Measurements from ENCODE around the gene PRM1. TPM values are rescaled to one million over a fixed set of nuclear protein-coding genes. Genes with fewer than 3 reads are reported as not detected.

PRM1 gene
- total and polyA plus RNA-seq, 2 of the 13 experiments (the other 11 are each of a cell fraction or from before 2014, with no cell fraction given): not detected

- TF ChIP-seq ZNF639 (CRISPR knock-in tag; conservative IDR thresholded peaks at IDR 0.05): no peak
- TF ChIP-seq ZBTB37 (CRISPR knock-in tag; IDR thresholded peaks at IDR 0.05): no peak
- TF ChIP-seq ZNF605 (CRISPR knock-in tag; IDR thresholded peaks at IDR 0.05): peak; percentile 49; the same call in 1 of the 2 replicates
- TF ChIP-seq ETS1 (CRISPR knock-in tag; IDR thresholded peaks at IDR 0.05): no peak
- TF ChIP-seq ZSCAN29 (CRISPR knock-in tag; conservative IDR thresholded peaks at IDR 0.05): 0 out of 2 replicates have a peak, but pooled peaks have one; percentile 39
- peak; percentile 59; the same call in 1 of the 2 replicates for TF ChIP-seq ESRRA (CRISPR knock-in tag; IDR thresholded peaks at IDR 0.05; ENCODE audit: low read depth)
- TF ChIP-seq NFIB (CRISPR knock-in tag; IDR thresholded peaks at IDR 0.05; ENCODE audit: borderline replicate concordance): no peak
- no peak for TF ChIP-seq ZNF879 (CRISPR knock-in tag; IDR thresholded peaks at IDR 0.05)
- no peak for TF ChIP-seq HDAC6 (IDR thresholded peaks at IDR 0.05; ENCODE audit: low read depth, low read length)
- 0 out of 2 replicates have a peak, but pooled peaks have one; percentile 35 for TF ChIP-seq ZNF431 (CRISPR knock-in tag; IDR thresholded peaks at IDR 0.05; ENCODE audit: borderline replicate concordance, low read depth)
- TF ChIP-seq ZNF724P (CRISPR knock-in tag; IDR thresholded peaks at IDR 0.05; ENCODE audit: borderline replicate concordance): no peak
- TF ChIP-seq ZNF484 (CRISPR knock-in tag; IDR thresholded peaks at IDR 0.05; ENCODE audit: borderline replicate concordance, low read depth): no peak
- no peak for TF ChIP-seq ZNF552 (CRISPR knock-in tag; IDR thresholded peaks at IDR 0.05; ENCODE audit: borderline replicate concordance)
- TF ChIP-seq RCOR2 (CRISPR knock-in tag; IDR thresholded peaks at IDR 0.05): peak; percentile 59
- TF ChIP-seq MTERF4 (CRISPR knock-in tag; IDR thresholded peaks at IDR 0.05): no peak
- TF ChIP-seq GFI1 (CRISPR knock-in tag; IDR thresholded peaks at IDR 0.05; ENCODE audit: borderline replicate concordance): no peak
- no peak for TF ChIP-seq GTF2F1 (IDR thresholded peaks at IDR 0.05; ENCODE audit: low read length)
- TF ChIP-seq KLF6 (CRISPR knock-in tag; IDR thresholded peaks at IDR 0.05): no peak
- TF ChIP-seq KLF12 (CRISPR knock-in tag; IDR thresholded peaks at IDR 0.05; ENCODE audit: borderline replicate concordance): no peak
- TF ChIP-seq ARID3A (IDR thresholded peaks at IDR 0.05; ENCODE audit: low read depth, low read length): no peak
- TF ChIP-seq ZGPAT (CRISPR knock-in tag; IDR thresholded peaks at IDR 0.05): peak; percentile 61; the same call in 1 of the 2 replicates
Observed at GRCh38 chr16:11270602-11271162, 10.4 kb downstream of the PRM1 start (continued).
